GM19452 (cell line): ENCODE results near the gene SLC1A1.
"Not testable (repeated sequence)": the region's sequence is repeated elsewhere in the genome, so short reads cannot be mapped to it uniquely, and the experiment has no call there.

Experiments used
- ATAC-seq: cut with Tn5 transposase; IDR thresholded peaks from one replicate; pipeline ENCODE4 v1.9.1; 2021; ENCODE audit not compliant: unreplicated experiment

Gene SLC1A1

DNA sequence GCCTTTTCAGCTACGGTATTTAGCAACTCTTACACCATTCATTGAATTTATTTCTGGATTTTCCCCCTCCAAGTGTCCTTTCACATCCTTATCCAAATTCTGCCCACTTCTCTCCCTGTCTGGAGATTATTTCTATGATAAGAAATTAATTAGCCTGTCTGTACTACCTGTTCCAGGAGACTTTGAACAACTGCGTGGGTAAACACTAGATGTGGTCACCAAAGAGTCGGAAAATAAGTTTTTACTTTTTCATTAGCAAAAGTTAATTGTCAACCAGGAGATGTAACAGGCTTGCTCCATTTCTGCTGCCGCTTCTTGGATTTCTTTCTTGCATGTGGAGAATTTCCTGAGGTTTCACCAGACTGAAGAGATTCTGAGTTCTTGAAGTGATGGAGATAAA lies 14.0 kb downstream of the SLC1A1 start:
- no peak for ATAC-seq

- no peak for ATAC-seq
Measured at GRCh38 chr9:4506490-4506889, 16.2 kb downstream of the SLC1A1 start.

- ATAC-seq, result no peak
Measured at GRCh38 chr9:4507306-4508130, 17.2 kb downstream of the SLC1A1 start.

DNA sequence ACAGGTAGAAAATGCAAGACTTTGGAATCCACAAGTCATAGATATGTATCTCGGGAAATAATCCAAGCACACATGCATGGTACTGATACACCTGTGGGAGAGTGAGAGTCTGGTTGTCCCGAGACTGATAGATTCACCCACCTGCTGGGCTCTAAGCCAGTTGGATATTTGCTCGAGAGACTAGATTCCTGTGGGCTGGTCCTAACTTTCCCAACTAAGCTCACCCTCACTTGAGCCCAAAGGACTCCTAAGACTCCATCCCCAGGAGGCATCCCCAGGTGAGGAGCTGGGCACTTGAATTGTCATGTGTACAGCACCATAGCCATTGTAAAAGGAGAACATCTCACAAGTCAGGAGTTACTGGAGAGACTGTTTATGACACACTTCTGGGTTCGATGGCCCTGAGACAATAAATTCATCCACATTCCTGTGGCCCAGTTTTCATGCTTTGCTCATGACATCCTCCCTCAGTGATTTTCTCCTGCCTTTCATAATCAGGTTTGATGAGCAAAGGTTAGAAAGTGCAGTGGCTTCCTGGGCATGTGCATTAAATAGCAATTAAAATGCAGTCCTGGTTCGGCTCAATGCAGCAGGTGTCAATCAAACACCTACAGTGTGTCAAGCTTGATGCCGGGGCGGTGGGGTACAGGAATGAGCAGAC lies 18.1 kb downstream of the SLC1A1 start:
- no peak for ATAC-seq

DNA sequence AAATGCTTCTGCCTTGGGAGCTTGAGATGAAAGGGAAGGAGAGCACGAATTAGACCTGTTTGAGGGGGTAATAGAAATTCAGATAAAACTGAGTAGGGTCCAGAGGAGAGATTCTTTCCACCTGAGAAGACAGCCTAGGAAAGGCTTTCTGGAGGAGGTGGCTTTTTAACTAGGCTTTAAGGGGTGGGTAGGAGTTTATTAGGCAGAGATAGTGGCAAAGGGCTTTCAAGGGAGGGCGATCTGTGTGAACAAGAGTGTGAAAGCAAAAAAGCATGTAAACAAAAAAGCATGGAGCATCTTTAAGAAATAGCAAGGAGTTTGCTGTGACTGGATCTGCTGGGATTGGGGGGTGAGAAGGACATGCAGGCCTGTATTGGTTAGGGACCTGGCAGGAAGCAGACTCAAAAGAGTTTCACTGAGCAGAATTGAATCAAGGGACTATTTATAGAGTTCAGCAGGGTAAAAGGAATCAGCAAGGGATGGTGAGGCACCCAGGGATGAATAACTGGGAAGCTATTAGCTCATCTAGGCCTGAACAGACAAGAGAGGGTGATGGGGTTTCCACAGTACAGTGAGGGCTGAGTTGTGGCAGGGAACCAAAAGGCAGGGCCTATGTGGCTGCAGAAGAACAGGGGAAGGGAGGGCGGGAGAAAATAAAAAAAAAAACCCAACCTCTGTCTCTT lies 18.8 kb downstream of the SLC1A1 start:
- ATAC-seq, result no peak

DNA sequence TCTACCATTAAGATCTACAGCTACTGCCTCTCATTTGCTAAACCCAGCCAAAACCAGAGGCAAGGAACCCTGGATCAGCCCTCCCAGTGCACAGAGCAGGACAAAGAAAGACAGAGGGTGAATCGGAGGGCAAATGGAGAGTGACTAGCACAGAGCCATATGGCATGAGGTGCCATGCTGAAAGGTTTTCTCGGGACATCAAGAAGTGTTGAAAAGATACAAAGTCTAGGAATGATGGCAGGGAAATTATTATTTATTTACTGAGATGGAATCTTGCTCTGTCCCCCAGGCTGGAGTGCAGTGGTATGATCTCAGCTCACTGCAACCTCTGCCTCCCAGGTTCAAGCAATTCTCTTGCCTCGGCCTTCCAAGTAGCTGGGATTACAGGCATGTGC lies 19.3 kb downstream of the SLC1A1 start:
- no peak for ATAC-seq

DNA sequence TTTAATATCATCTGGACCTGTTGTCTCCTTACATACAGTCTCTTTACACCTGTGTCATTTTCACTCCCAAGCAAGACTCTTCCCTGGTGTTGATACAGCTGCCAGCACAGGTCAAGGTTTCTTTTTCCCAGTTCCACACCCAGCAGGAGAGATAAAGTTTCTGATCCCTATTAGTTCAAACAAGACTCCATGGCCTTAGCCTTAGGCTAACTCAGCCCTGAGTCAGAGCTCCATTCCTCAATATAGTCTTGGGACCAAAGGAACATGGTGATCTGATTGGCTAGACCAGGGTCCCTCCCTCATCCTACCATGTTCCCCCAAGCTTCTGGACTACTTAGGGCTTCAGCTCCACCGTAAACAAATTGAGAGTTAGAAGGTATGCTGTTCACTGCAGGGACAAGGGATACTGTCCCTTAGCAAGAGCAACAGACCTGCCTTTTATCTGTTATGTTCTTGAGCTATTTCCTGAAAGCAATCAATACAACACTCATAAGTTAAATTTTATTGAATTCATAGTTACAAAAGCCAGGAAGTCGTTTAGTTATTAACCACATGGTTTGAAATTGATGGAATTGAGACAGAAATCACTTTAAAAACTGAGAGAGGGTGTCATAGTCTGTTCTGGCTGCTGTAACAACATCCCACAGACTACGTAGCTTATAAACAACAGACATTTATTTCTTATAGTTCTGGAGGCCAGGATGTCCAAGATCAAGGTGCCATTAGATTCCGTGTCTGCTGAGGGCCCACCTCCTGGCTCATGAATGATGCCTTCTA lies 20.5 kb downstream of the SLC1A1 start:
- no peak for ATAC-seq

DNA sequence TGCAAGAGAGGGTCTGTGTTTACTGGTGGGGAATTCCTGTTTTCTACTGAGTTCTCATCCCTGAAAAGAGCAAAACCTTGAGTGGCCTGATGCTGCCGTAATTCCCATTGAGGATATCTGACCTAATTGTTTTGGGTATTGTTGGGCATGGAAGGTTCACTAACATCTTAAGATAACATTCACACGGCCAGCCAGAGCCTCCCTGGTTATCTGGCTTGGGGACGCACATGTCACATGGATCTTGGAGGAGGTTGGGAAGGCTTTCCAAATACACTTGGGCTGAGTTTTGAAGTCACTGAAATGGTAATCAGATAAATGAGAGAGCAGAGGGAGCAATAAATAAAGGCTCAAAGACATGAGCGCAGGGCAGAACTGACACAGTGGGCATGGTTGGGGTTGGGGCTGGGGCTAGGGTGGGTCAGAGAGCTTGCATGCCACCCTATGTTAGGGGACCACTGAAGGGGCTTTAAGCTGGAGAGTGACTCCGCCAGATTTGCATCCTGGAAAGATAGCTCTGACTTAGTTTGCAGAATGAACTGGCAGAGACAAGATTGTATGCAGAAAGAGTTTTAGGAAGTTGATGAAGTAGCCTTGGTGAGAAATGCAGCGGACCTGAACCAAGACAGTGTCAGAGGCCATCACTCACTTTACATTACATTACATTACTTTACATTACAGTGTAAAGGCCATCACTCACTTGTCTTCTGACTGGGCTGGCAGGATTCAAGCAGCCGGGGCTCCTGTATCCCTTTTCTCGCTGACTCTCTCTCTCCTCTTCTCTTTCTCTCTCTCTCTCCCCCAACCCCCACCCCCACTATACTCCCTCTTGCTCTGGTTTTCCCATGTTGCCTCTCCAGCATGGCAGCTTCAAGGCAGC lies 24.2 kb downstream of the SLC1A1 start:
- ATAC-seq, result no peak

DNA sequence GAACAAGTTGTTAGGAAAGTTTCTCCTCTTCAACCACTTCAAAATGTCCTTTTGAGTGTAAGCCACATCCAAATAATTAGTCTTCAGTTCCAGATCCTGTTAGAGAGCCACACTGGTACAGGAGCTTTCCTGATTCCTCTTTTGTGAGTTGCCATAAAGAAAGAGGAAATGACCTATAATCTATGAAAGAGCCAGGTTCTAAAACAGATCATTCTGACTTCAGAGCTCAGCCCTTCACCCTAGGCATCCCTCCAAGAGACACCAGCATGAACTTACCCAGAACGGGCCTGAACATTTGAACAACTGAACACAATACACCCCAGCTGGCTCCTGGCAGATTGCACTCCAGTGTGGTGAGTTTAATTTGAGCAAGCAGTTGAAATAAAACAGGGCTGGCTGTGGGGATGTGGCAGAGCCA lies 25.7 kb downstream of the SLC1A1 start:
- no peak for ATAC-seq

GRCh38 chr9:4517274-4517673 lies 27.0 kb downstream of the SLC1A1 start:
- no peak for ATAC-seq

DNA sequence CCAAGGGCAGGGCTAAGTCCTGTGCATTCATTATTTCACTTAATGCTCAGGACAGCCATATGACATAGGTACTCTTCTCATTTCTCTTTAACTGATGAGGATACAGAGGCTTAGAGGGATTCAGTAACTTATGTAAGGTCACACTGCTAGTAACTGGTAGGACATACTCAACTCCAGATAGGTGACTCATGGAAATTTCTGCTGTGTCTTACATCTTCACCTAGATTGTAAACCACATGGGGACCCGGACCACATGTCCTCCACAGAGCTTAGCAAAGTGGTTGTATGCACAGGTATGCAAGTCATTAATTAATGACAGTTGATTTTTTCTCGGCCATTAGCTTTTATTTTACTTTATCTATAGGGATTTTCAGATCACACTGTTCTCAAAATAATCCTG lies 29.3 kb downstream of the SLC1A1 start:
- no peak for ATAC-seq

DNA sequence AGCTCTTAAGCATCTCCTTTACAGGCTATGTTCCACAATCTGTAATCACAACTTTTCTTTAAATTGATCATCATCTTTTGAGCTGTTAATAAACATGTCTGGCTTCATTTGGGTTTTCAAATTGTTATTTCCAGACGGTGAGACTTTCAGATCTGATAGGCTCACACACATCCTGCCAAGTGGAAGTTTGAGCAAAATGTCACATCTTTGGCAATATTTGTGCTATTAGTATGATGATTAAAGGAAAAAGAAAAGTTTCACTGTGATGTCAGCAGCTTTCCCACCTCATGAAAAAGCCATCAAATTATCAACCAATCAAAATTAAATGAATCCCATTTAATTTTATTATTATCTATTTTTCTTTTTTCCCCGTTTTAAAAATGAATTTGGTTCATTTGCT lies 29.8 kb downstream of the SLC1A1 start:
- ATAC-seq, result no peak

DNA sequence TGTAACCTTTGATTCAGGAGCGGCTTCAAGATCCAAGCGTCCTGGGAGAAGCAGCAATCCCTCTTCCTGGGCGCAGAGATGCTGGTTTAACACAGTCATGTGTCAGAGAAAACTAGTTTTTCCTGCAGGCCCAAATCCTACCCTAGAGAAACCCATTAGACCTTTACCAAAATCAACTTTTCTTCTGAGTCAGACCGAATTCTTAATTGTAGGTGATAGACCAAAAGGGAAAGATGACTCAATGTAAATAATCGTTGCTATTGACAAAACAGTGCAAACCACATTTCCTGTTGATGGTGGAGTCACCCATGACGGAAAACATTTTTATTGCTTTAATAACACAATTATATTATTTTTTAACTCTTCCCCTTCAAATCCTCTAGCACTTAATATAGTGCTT lies 40.1 kb downstream of the SLC1A1 start:
- ATAC-seq, result peak; percentile 92

DNA sequence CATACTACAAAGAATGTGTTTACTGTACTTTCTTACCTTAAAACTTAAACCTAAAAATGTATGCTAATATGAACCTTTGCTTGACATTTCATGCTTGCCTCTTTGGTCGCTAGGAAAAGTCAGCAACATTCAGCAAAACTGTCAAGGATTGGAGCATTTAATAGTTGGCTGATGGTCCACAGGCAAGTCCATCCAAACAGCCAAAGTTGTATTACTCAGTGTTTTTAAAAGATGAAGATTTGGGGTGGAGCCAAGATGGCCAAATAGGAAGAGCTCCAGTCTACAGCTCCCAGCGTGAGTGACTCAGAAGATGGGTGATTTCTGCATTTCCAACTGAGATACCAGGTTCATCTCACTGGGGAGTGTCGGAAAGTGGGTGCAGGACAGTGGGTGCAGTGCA lies 40.6 kb downstream of the SLC1A1 start:
- ATAC-seq, result not testable (repeated sequence)

- ATAC-seq, result not testable (repeated sequence)
Measured at GRCh38 chr9:4531355-4531754, 41.1 kb downstream of the SLC1A1 start.

DNA sequence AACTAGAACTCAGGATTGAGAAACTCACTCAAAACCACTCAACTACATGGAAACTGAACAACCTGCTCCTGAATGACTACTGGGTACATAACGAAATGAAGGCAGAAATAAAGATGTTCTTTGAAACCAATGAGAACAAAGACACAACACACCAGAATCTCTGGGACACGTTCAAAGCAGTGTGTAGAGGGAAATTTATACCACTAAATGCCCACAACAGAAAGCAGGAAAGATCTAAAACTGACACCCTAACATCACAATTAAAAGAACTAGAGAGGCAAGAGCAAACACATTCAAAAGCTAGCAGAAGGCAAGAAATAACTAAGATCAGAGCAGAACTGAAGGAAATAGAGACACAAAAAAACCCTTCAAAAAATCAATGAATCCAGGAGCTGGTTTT lies 43.6 kb downstream of the SLC1A1 start:
- not testable (repeated sequence) for ATAC-seq

DNA sequence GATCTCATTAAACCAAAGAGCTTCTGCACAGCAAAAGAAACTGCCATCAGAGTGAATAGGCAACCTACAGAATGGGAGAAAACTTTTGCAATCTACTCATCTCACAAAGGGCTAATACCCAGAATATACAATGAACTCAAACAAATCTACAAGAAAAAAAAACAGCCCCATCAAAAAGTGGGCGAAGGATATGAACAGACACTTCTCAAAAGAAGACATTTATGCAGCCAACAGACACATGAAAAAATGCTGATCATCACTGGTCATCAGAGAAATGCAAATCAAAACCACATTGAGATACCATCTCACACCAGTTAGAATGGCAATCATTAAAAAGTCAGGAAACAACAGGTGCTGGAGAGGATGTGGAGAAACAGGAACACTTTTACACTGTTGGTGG lies 45.9 kb downstream of the SLC1A1 start:
- not testable (repeated sequence) for ATAC-seq

- no peak for ATAC-seq
Measured at GRCh38 chr9:4537581-4537980, 47.3 kb downstream of the SLC1A1 start.

DNA sequence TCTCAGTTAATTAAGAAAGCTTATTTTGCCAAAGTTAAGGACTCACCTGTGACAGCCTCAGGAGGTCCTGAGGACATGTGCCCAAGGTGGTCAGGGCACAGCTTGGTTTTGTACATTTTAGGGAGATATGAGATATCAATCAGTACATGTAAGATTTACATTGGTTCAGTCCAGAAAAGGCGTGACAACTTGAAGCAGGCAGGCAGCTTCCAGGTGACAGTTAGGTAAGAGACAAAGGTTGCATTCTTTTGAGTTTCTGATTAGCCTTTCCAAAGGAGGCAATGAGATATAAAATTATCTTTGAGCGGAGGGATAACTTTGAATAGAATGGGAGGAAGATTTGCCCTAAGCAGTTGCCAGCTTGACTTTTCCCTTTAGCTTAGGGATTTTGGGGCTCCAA lies 47.8 kb downstream of the SLC1A1 start:
- ATAC-seq, result no peak

DNA sequence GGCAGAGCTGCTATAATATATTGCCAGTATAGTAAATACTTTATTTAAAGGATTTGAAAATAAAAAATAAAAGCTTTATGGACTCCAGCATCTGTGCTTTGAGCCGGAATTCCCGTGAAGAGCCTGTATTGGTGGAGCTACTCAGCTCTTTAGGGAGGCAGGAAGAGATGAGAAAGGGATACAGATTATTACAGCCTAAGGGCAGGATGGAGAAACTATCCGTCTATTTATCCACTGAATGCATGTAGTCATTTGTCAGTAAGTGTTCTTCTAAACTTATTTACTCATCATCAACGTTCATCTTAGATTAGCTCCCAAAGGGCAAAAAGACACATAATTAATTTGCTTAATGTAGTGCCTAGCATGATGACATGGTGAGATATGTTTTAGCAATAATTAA lies 48.4 kb downstream of the SLC1A1 start:
- ATAC-seq, result no peak
